ENCODE measurements around the gene IL12RB1. TPM values are rescaled to one million over a fixed set of nuclear protein-coding genes. Genes with fewer than 3 reads are reported as not detected.

Gene IL12RB1
- polyA plus RNA-seq, 4 donors = 0.09 to 0.47 (median 0.24) TPM

DNA sequence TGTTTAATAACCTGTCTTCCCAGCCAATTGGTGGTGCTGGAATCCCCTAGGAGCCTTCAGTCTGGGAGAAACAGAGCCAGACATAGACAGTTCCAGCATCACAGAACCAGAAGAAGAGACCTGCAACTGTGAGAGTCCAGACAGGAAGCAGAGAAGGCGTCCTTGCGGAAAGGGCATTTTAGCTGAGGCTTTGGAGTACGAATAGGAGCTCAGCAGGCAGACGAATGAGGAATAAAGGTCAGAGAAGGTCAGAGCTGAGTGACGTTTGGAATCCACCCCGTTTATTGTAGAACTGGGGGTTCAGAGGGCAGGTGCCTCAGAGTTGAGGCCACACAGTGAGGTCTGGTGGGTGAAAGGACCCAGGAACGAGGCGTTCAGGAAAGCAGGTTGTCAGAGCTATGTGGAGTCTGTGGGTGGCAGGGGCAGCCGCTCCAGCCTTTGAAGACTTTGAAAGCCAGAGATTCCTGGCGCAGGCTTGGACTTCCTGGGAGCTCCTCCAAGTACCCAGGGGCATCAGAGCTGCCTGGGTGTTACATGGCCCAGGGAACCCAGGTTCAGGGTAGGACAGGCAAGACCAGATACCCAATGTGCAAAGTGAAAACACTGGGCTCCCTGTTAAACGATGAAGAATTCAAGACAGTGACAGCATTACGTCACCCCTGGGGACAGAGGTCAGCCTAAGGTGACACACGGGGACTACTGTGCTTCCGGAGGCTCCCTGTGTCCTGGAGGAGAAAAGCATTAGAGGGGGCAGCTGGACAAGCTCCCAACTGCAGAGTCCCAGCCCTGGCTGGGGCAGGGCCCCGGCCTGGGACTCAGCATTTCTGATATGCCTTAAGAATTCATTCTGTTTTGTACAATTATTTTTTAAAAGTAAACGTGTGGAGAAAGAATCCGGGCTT, 73.3 kb downstream of the IL12RB1 start:
- DNase-seq (ENCODE audit: low read depth in 4 of 4, low spot score in 3 of 4) = no peak

- no peak for DNase-seq (ENCODE audit: low read depth in 4 of 4, low spot score in 3 of 4)
Observed at GRCh38 chr19:18010149-18010548, 76.6 kb downstream of the IL12RB1 start.

- no peak for DNase-seq (ENCODE audit: low read depth in 4 of 4, low spot score in 3 of 4)
Observed at GRCh38 chr19:18009412-18010066, 77.2 kb downstream of the IL12RB1 start.

Other genes with a start within 250 kb of the IL12RB1 start
- 1 to 10 TPM; 2.3 to 4.4 (median 3.3) TPM for gene JAK3, start 239.0 kb downstream of the IL12RB1 start, polyA plus RNA-seq (ENCODE audit: insufficient read length in 4 of 4)
- gene RPL18A, start 227.0 kb downstream of the IL12RB1 start, polyA plus RNA-seq (ENCODE audit: insufficient read length in 4 of 4) = 1,000 to 10,000 TPM in 1 of 4 donors, 100 to 1,000 TPM in 3; 828 to 1,246 (median 866) TPM
- under 1 TPM in 2 of 4 donors, not detected in 2; 0.06 to 0.08 TPM for gene SLC5A5, start 215.0 kb downstream of the IL12RB1 start, polyA plus RNA-seq (ENCODE audit: insufficient read length in 4 of 4)
- gene CCDC124, start 153.9 kb downstream of the IL12RB1 start, polyA plus RNA-seq (ENCODE audit: insufficient read length in 4 of 4) = 10 to 100 TPM; 42.7 to 85.4 (median 54.5) TPM
- gene KCNN1, start 119.8 kb downstream of the IL12RB1 start, polyA plus RNA-seq (ENCODE audit: insufficient read length in 4 of 4) = 1 to 10 TPM; 3.6 to 7.3 (median 5.4) TPM
- gene ARRDC2, start 78.8 kb downstream of the IL12RB1 start, polyA plus RNA-seq (ENCODE audit: insufficient read length in 4 of 4) = 1 to 10 TPM; 3.8 to 5.5 (median 4.8) TPM
- gene MAST3, start 10.8 kb upstream of the IL12RB1 start, polyA plus RNA-seq (ENCODE audit: insufficient read length in 4 of 4) = 1 to 10 TPM; 4.2 to 8.3 (median 4.9) TPM
- gene PIK3R2, start 66.2 kb upstream of the IL12RB1 start, polyA plus RNA-seq (ENCODE audit: insufficient read length in 4 of 4) = 10 to 100 TPM; 23.8 to 33.9 (median 29.9) TPM
- 10 to 100 TPM in 3 of 4 donors, 1 to 10 TPM in 1; 5.6 to 18.0 (median 12.1) TPM for gene IFI30, start 86.9 kb upstream of the IL12RB1 start, polyA plus RNA-seq (ENCODE audit: insufficient read length in 4 of 4)
- 10 to 100 TPM in 1 of 4 donors, 1 to 10 TPM in 3; 5.3 to 11.2 (median 9.2) TPM for gene MPV17L2, start 106.3 kb upstream of the IL12RB1 start, polyA plus RNA-seq (ENCODE audit: insufficient read length in 4 of 4)
- 1 to 10 TPM; 4.6 to 5.3 (median 5.0) TPM for gene RAB3A, start 117.1 kb upstream of the IL12RB1 start, polyA plus RNA-seq (ENCODE audit: insufficient read length in 4 of 4)
- 1 to 10 TPM in 1 of 4 donors, under 1 TPM in 3; 0.25 to 1.4 (median 0.68) TPM for gene PDE4C, start 139.5 kb upstream of the IL12RB1 start, polyA plus RNA-seq (ENCODE audit: insufficient read length in 4 of 4)
- 10 to 100 TPM in 1 of 4 donors, 1 to 10 TPM in 3; 5.0 to 13.4 (median 6.7) TPM for gene IQCN, start 187.5 kb upstream of the IL12RB1 start, polyA plus RNA-seq (ENCODE audit: insufficient read length in 4 of 4)
- gene JUND, start 194.7 kb upstream of the IL12RB1 start, polyA plus RNA-seq (ENCODE audit: insufficient read length in 4 of 4) = 100 to 1,000 TPM in 2 of 4 donors, 10 to 100 TPM in 2; 57.4 to 363 (median 84.8) TPM
- gene LSM4, start 236.1 kb upstream of the IL12RB1 start, polyA plus RNA-seq (ENCODE audit: insufficient read length in 4 of 4) = 100 to 1,000 TPM in 1 of 4 donors, 10 to 100 TPM in 3; 58.7 to 105 (median 86.2) TPM